CD4-positive, alpha-beta T cell treated with Interleukin-4 for 1 hour (primary cell): ENCODE results near the gene NME7.

ENCODE experiments used
- DNase-seq, 2 donors: peaks; one replicate each; pipeline ENCODE4 v3.0.0-alpha.2; 2020 to 2022

NME7 gene

DNA sequence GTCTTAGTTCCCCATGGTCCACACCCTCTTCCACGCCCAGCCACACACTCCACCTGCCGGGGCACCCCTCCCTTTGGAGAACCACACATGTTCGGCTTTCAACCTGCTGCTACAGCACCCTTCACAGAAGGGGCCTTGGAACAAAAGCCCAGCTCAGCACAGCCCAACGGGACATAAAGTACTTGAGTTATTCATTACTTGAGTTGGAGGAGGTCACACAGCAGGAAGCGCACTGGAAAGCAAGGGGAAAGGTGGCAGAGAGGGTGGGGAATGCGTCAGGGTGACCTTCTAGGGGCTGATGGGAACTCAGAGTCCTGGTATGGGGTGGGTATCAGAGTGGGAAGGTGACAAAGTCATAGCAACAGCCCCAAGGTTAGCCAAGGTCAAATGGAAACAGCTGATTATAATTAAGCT, 264.1 kb downstream of the NME7 start:
- DNase-seq = no peak

DNA sequence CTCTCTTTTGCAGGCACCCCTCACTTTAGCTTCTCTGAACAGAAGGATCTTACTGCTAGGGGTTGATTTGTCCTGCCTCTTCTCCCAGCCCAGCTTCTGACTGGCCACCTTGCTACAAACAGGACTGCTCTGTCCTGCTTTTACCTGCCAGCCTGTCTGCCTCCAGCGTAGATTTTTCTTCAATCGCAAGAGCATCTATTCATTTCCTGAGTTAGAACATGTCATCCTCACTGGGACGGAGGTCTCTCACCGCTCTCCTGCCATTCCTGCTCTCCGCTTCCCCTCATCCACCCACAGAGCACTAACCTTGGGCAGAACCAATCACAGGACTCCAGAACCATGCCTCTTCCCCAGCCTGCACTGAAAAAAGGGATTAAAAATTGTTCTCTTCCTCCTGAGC, 264.6 kb downstream of the NME7 start:
- DNase-seq = no peak

DNA sequence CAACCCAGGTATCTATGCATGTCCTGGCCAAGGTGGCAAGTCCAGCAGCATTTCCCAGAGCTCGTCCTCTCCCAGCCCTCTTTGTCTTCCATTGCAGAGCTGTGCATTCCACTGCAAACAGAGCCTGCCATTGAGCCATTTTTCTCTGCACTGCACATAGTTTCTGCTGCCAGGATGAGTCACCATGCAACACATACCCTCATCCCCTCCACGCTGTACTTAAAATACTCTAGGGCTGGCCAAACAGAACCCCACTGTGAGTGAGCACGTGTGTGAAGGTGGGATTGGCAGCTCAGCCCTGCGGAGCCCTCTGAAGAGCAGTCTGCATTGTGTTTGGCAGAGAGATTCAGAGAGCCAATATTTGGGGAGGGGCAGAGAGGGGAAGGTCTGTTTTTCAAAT, 265.0 kb downstream of the NME7 start:
- DNase-seq = no peak

DNA sequence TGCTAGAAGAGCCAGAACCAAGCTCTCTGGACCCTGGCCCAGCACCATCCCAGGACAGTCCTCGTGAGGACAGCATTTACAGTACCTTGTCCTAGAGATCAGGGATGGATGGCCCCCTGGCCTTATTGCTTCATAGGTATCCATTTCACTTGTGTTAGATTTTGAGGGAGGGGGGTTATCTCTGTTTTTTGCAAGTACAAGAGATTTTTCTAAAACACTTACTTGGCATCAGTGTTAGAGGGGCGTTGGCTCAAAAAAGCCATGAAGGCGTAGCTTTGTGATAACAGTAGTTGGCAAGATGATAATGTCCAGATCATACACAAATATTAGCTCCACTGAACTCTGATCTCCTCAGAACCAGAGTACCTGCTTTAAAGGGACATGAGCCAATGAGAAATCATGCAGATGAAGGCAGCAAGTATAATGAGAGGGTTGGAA, 266.9 kb downstream of the NME7 start:
- no peak for DNase-seq

DNA sequence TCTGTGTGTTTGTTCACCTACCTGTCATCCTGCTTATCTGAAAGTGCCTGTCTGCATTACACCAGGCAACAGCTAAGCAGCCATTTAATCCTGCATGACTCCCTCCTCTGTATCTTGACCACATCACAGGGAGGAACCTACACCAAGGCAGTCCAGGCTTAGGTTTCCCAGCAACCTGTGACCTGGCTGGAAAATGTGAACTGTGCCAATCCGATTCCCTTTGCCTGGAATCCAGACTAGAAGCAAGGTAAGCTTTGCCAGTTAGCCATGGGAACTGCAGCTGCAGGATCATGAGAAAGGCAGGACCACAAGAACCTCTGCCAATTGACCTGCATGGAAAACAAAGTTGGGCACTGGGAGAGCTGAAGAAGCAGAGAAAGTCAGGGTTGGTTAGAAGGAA, 267.4 kb downstream of the NME7 start:
- no peak for DNase-seq

DNA sequence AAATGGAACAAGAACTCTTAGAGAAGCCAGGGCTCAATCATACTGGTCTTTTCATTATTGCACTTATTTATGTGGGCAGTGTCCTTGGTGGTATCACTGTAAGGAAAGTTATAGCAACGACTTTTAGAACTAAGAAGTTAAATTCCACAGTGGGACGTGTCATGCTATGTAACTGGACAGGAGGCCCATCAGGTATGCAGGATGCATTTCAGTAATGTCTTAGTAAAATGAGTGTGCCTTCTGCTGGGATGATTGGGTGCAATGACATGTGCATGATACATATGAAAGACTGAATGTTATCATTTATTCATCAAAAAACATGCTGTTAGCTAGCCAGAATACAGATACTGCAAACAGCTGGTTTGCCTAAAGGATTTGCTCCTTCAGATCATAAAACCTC, 268.0 kb downstream of the NME7 start:
- no peak for DNase-seq

DNA sequence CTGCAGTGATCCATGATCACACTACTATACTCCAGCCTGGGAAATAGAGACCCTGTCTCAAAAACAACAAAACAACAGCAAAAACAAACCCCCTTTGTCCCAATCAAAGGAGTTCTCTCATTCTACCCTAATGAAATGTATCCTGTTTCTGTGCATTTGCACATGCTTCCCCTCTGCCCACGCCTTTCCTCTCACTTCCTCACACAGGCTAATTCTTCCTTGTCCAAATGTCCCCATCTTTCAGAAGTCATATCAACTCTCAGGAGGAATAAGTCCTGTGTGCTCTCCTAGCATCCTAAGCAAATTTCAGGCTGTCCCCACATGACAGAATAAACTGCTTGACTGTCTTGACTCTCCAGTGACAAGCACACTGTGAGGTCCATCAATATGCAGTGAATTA, 269.2 kb downstream of the NME7 start:
- DNase-seq = no peak

DNA sequence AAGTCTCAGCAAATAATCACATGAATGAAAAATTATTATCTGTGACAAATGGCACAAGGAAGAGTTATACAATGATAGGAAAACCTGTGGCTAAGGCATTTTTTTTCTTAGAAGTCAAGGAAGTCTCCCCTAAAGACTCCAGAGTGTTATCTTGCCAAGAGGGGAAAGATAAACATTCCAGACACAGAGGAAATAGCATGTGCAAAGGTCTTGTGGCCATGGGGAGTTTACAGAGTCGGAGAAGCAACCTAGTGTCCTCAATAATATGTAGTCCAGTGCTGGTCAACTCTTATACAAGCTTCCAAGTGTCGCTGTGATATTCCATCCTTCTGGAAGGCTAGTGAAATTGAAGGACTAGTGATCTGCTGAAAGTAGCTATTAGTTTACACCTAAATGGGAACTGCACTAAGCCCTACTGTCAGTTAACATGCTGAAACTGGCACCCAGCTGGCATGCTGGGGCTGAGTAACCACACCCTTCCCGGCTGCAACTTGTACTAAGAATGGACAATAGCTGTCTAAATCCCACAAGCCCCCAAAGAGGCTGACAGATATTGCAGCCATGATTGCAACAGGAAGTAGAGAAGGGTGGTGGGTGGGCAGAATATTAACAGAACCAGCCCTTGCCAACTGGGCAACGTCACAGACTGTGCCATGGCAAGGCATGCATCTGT, 272.6 kb downstream of the NME7 start:
- DNase-seq = no peak

DNA sequence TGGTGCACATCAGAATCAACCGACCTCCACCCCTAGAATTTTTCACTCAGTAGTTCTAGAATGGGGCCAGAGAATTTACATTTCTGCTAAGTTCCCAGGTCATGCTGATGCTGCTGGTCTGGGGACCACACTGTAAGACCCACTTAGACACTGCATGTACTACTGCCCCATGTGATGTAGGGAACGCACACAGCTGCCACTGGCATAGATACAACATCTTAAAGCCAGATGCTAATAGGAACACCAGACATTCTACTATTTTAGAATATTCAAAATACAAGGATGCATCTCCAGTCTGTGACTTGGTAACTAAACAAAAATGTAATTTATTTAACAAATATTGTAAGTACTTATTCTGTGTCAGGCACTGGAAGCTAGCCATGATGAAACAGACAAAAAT, 275.2 kb downstream of the NME7 start:
- no peak for DNase-seq

DNA sequence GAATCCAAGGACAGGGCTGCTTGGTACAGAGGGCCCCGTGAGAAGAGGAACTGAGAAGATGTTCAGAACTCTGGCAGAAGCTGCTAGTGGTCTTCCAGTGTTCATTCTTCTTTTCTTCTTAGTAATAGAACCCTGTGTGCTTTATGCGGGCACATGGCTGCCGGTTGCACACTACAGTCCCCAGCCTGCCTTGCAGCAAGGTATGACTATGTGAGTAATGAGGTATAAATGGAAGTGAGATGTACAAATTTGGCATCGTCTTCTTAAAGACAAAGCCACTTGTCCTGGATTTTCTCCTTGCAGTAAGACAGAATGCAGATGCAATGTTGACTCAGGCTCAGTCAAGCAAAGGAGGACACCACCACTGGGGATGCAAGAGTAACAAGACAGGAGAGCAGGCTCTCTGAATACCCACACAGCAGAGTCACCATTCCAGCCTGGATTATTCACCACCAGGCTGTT, 276.1 kb downstream of the NME7 start:
- DNase-seq = no peak

DNA sequence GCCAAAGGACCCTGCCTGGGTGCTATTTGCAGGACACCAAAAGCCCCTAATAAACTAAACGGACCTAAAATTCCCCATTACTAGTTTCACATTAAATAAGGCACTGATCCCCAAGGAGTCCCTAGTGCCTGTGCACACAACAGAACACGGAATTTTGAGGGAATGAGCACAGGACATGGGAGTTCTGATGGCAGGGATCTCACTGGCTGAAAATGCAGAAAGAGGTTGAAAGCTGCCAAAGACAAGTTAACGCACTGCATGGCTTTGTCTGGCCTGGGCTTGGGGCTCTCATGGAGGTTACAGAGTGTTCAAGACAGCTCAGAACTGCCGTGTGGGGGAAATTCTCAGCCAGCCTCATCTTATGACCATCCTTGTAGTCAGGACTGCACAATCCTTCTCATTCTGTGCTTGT, 276.7 kb downstream of the NME7 start:
- no peak for DNase-seq

DNA sequence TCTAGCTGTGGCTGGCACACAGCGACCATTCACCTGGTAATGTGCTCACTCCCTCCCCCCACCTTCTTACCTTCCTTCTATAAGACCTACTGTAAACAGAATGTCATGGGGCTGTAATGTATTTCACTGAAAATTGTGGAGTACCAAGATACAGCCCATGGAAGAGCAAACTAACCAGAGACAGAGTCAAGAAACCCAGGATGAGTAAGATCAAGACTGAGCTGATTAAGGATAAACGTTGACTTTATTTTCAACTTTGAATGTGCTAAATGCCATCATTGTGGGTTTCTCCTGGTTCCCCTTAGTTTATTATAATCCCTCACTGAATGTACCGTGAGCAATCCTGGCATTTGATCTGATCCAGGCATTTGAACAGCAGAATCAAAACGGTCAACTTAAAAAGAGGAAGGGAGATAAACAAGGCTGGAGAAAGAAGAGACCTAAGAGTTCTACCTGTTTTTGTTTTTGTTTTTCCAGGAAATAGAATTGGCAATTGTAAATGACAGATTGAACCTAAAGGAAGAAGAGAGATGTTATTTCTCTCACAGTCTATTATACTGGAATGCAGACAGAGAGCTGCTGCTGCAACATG, 277.2 kb downstream of the NME7 start:
- no peak for DNase-seq

DNA sequence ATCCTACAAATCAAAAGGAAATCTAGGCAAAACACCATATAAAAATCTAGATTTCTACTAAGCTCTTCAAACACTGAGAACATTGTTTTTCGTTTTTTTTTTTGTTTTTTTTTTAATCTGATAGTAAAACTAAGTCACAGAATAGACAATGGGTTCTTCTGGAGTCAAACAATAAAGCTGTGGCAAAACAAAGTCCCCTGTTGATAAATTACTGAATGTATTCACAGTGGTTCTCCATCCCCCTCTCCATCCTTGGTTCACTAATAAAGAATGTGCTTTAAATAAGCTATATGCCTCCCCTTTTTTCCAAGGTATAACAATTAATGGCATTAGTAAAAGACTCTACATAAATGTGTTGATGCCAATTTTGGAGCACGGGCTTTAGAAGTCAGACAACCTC, 277.8 kb downstream of the NME7 start:
- DNase-seq = no peak

DNA sequence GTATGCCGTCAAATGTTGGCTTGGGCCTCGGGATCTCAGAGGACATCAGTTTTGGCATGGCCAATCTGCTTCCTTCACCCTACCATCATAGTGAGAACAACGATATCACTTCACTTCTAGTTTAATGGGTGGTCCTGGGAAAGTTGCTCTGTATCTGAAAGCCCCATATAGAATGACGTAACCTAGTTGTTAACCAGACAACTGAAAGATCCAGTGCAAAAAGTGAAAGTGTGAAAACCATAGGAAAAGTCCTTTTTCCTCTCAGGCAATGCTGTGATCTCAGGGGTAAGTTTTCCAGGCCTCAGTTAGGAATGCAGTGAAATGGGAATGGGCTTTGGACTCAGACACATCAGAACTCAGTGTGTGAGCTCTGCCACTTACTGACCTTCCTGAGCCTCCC, 279.7 kb downstream of the NME7 start:
- DNase-seq = no peak

DNA sequence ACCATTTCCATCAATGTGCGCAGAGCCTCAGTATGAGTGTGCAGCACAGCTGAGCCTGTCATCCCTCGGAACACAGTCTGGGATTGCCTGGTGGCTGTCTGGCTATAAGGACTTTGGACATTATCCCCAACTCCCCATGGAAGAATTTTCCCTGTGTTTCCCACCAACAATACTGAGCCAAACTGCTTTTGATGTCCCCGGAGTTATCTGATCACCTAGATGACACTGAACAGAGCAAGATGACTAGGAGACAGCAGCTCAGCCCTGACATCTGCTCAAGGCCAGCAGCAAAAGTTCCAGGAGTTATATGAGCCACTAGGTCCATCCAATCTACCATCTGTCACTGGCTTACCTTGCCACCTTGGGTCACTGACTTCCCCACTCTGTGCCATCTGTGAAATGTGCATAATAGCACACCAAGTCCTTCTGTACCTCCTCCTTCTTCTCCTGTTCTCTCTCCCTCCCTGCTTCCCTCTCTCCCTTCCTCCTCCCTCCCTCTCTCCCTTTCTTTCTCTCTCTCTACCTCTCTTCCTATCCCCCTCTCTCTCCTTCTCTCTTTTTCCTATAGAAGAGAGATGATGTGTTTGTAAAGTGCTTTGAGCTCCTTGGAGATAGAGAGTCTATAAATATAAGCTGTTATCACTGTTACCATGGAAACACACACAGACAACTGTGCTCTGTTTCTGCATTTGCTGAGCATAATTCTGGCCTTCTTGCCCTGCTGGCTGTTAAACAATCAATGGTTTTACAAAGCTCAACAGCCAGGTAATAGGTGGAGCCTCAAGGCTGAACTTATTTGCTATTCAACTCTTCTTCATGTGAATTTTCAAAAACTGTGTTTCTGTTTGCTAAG, 280.8 kb downstream of the NME7 start:
- DNase-seq = peak in 1 of 2 donors; percentile 36

DNA sequence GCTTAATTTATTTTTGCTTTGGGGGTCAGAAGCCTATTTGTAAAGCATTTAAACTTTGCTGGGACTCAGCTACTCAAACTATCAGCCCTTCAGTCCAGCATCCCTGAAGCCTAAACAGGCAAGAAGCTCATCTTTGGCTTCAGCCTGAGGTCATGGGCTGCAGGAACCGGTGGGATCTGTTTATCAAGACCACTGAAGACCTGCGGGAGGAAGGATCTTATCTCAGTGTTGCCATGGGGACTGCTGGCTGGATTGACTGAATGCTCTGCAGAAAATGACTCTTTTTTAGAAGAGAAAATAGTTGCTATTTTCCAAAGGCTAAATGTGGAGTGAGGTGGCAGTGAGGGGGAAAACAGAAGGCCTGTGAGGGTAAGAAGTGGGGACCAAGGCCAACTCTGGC, 281.7 kb downstream of the NME7 start:
- DNase-seq = no peak
